ENCODE results near the gene ATXN7L3. TPM values are rescaled to one million over a fixed set of nuclear protein-coding genes. Genes with fewer than 3 reads are reported as not detected.

The ATXN7L3 gene
- total RNA-seq, 1 donor from 2014 or later = 103 TPM

GRCh38 chr17:44218344-44219107, 18.8 kb upstream of the ATXN7L3 start:
- Mint-ChIP-seq H3K27me3 (no peaks in the 10 kb centered on the region), H3K27ac (peak overlapping the region; percentile 94), H3K4me3 (peak overlapping the region; percentile 83), H3K4me1 (peaks cover 58% of the 10 kb centered on the region), H3K9me3 (no peaks in the 10 kb centered on the region), H3K36me3 (ENCODE audit: low read depth) (peaks cover 46% of the 10 kb centered on the region)
- ChIA-PET CTCF (interaction anchor here (0.7 to 6.7 kb wide), 6 partner anchors 10 to 136 kb away, joined by 3 to 35 read pairs (median 4); partner anchors contain the start of genes GRN and HDAC5), POLR2A (interaction anchor here (0.5 to 10.5 kb wide), 22 partner anchors 8 to 885 kb away, joined by 3 to 241 read pairs (median 3); partner anchors contain the start of genes ATXN7L3, GRN, HDAC5 and SLC25A39)
- intact Hi-C loops (cut with micrococcal nuclease) = loop anchor here (1.0 to 2.0 kb wide), 6 partner anchors 8 to 106 kb away; partner anchors contain the start of genes HDAC5, HROB, SLC25A39 and TMUB2
- peak; percentile 46 for ATAC-seq (ENCODE audit: low read depth)
- peak; percentile 89 for DNase-seq
- no peak for TF ChIP-seq CTCF (IDR thresholded peaks at IDR 0.05)

GRCh38 chr17:44217738-44218343, 18.2 kb upstream of the ATXN7L3 start:
- DNase-seq (no peak), ATAC-seq (ENCODE audit: low read depth) (no peak)
- H3K36me3 Mint-ChIP-seq (ENCODE audit: low read depth) = peaks cover 52% of the 10 kb centered on the region
- H3K27me3 Mint-ChIP-seq = no peaks in the 10 kb centered on the region
- TF ChIP-seq CTCF (IDR thresholded peaks at IDR 0.05) = no peak
- ChIA-PET CTCF (interaction anchor here (0.7 to 6.7 kb wide), 8 partner anchors 9 to 137 kb away, joined by 3 to 35 read pairs (median 4); partner anchors contain the start of gene GRN), POLR2A (interaction anchor here (0.5 to 10.5 kb wide), 23 partner anchors 8 to 885 kb away, joined by 3 to 241 read pairs (median 3); partner anchors contain the start of genes ATXN7L3, GRN, HDAC5 and SLC25A39)
- no peaks in the 10 kb centered on the region for H3K9me3 Mint-ChIP-seq
- peak overlapping the region; percentile 94 for H3K27ac Mint-ChIP-seq
- H3K4me3 Mint-ChIP-seq = peak overlapping the region; percentile 83
- intact Hi-C loops (cut with micrococcal nuclease) = loop anchor here (1.0 to 2.0 kb wide), 6 partner anchors 8 to 106 kb away; partner anchors contain the start of genes HDAC5, HROB, SLC25A39 and TMUB2
- H3K4me1 Mint-ChIP-seq = peaks cover 63% of the 10 kb centered on the region

- no peak for TF ChIP-seq CTCF (IDR thresholded peaks at IDR 0.05)
- DNase-seq (no peak), ATAC-seq (ENCODE audit: low read depth) (no peak)
- intact Hi-C loops (cut with micrococcal nuclease) = loop anchor here (1.0 kb wide), 1 partner anchor 132 kb away; no protein-coding TSS in a partner anchor
- H3K4me3 Mint-ChIP-seq = peak overlapping the region; percentile 83
- H3K4me1 Mint-ChIP-seq = peaks cover 56% of the 10 kb centered on the region
- ChIA-PET POLR2A (interaction anchor here (0.6 to 10.5 kb wide), 17 partner anchors 8 to 314 kb away, joined by 3 to 241 read pairs (median 6); partner anchors contain the start of genes ATXN7L3, GPATCH8, GRN and HROB), CTCF (interaction anchor here (0.8 to 6.7 kb wide), 8 partner anchors 10 to 138 kb away, joined by 4 to 35 read pairs (median 6); partner anchors contain the start of gene GRN)
- H3K27ac Mint-ChIP-seq = peak overlapping the region; percentile 94
- peaks cover 58% of the 10 kb centered on the region for H3K36me3 Mint-ChIP-seq (ENCODE audit: low read depth)
- no peaks in the 10 kb centered on the region for H3K27me3 Mint-ChIP-seq
- no peaks in the 10 kb centered on the region for H3K9me3 Mint-ChIP-seq
Observed at GRCh38 chr17:44216694-44217093, 17.0 kb upstream of the ATXN7L3 start.

- ATAC-seq (ENCODE audit: low read depth) (peak; percentile 32), DNase-seq (peak; percentile 49)
- H3K36me3 Mint-ChIP-seq (ENCODE audit: low read depth) = peaks cover 58% of the 10 kb centered on the region
- ChIA-PET POLR2A (interaction anchor here (0.6 to 10.5 kb wide), 15 partner anchors 8 to 315 kb away, joined by 3 to 241 read pairs (median 10); partner anchors contain the start of genes ATXN7L3, GPATCH8, GRN and HROB), CTCF (interaction anchor here (0.7 to 6.7 kb wide), 9 partner anchors 10 to 138 kb away, joined by 4 to 35 read pairs (median 5); partner anchors contain the start of gene GRN)
- H3K4me1 Mint-ChIP-seq = peaks cover 59% of the 10 kb centered on the region
- no peaks in the 10 kb centered on the region for H3K27me3 Mint-ChIP-seq
- intact Hi-C loops (cut with micrococcal nuclease) = loop anchor here (1.0 kb wide), 1 partner anchor 132 kb away; no protein-coding TSS in a partner anchor
- H3K27ac Mint-ChIP-seq = peak overlapping the region; percentile 94
- H3K9me3 Mint-ChIP-seq = no peaks in the 10 kb centered on the region
- H3K4me3 Mint-ChIP-seq = peak overlapping the region; percentile 83
- no peak for TF ChIP-seq CTCF (IDR thresholded peaks at IDR 0.05)
Observed at GRCh38 chr17:44216173-44216572, 16.5 kb upstream of the ATXN7L3 start.

Measured in activated B cell treated with CpG ODN at 0.5 μM for 24 hours (primary cell).